Natural killer cell (primary cell): ENCODE results near the gene LCP2. TPM values are rescaled to one million over a fixed set of nuclear protein-coding genes. Genes with fewer than 3 reads are reported as not detected.
A peak's percentile ranks its signal among the peaks of the same experiment; 100 is the strongest.
"Not testable (repeated sequence)": the region's sequence is repeated elsewhere in the genome, so short reads cannot be mapped to it uniquely, and the experiment has no call there.

Experiments
- ATAC-seq, 3 donors: fragments of 150-1000 bp in 2 of 3; fragments of 200-7000 bp in 1 of 3; cut with Tn5 transposase; 1 replicate in 1 of 3; 2 replicates in 2 of 3; pipeline ENCODE4 v1.10.0; 2021; ENCODE audit warnings: mild to moderate bottlenecking in 2 of 3, moderate library complexity in 2 of 3
- DNase-seq, 2 donors: peaks; one replicate each; pipeline versions ENCODE4 v3.0.0 to v3.0.0-alpha.2; 2013 to 2021; ENCODE audit warnings: mixed read lengths in 1 of 2
- H3K27ac ChIP-seq: one replicate; pipeline ENCODE4 v1.5.1; 2013; ENCODE audit warnings: mild to moderate bottlenecking, low read length
- H3K27me3 ChIP-seq: one replicate; pipeline ENCODE4 v1.6.1; 2013; ENCODE audit warnings: low read length; ENCODE audit not compliant: control insufficient read depth, insufficient read depth
- H3K36me3 ChIP-seq: one replicate; pipeline ENCODE4 v1.6.1; 2013; ENCODE audit warnings: low read length; ENCODE audit not compliant: control insufficient read depth, insufficient read depth
- H3K4me1 ChIP-seq: one replicate; pipeline ENCODE4 v1.6.1; 2013; ENCODE audit warnings: low read length; ENCODE audit not compliant: control insufficient read depth, insufficient read depth
- H3K4me3 ChIP-seq: one replicate; pipeline ENCODE4 v1.5.1; 2013; ENCODE audit warnings: low read length
- H3K9me3 ChIP-seq: one replicate; pipeline ENCODE4 v1.6.1; 2013; ENCODE audit warnings: low read length; ENCODE audit not compliant: control insufficient read depth, insufficient read depth
- H3K27ac Mint-ChIP-seq, 2 donors: one replicate each; pipeline ENCODE4 v1.8.0; 2022; ENCODE audit warnings: mild to moderate bottlenecking in 2 of 2, mixed read lengths in 2 of 2, moderate library complexity in 1 of 2
- H3K27me3 Mint-ChIP-seq, 2 donors: one replicate each; pipeline ENCODE4 v1.8.0; 2022; ENCODE audit warnings: low read depth in 2 of 2, mixed read lengths in 2 of 2
- H3K36me3 Mint-ChIP-seq: one replicate; pipeline ENCODE4 v1.8.0; 2022; ENCODE audit warnings: mixed read lengths
- H3K4me1 Mint-ChIP-seq, 2 donors: one replicate each; pipeline ENCODE4 v1.8.0; 2022; ENCODE audit warnings: mixed read lengths in 2 of 2
- H3K4me3 Mint-ChIP-seq: one replicate; pipeline ENCODE4 v1.8.0; 2022; ENCODE audit warnings: mild to moderate bottlenecking, moderate library complexity, mixed read lengths
- H3K9me3 Mint-ChIP-seq, 2 donors: one replicate each; pipeline ENCODE4 v1.8.0; 2022; ENCODE audit warnings: mixed read lengths in 2 of 2
- WGBS: methylation state at CpG from one replicate; pipeline ENCODE4 v1.1.7; 2013; ENCODE audit warnings: missing lambda C conversion rate; ENCODE audit not compliant: insufficient coverage; 5-methylcytosine and 5-hydroxymethylcytosine counted together
- intact Hi-C: fragments of 100-400 bp; cut with micrococcal nuclease; formaldehyde crosslinking; loops from one replicate; pipeline ENCODE4 v1.14.2; 2022
- total RNA-seq, 4 donors: library from RNA; stranded (reverse); fragments of 120-200 nt in 1 of 4; gene quantifications; one replicate each; pipeline versions ENCODE4 v1.2.3 to v1.2.4, GENCODE V29; 2013 to 2022
- TF ChIP-seq, protein P1 (sequence below): fragments of 200-600 bp; IDR thresholded peaks from one replicate; pipeline ENCODE4 v1.8.0; 2022; ENCODE audit warnings: antibody characterized with exemption

The LCP2 gene
- total RNA-seq, 3 donors from 2014 or later (not counting 1 experiment from before 2014, with no cell fraction given) = 376 to 488 (median 450) TPM

GRCh38 chr5:170252109-170252508, 45.5 kb downstream of the LCP2 start:
- DNase-seq (no peak), ATAC-seq (no peak)
- Histone ChIP-seq H3K9me3 (no peaks in the 10 kb centered on the region), H3K27me3 (no peaks in the 10 kb centered on the region), H3K4me3 (no peak overlapping the region), H3K27ac (no peak overlapping the region), H3K4me1 (peaks cover 13% of the 10 kb centered on the region), H3K36me3 (peaks cover 98% of the 10 kb centered on the region)
- Mint-ChIP-seq H3K27ac (peak overlapping the region; percentile 71 to 73), H3K9me3 (no peaks in the 10 kb centered on the region), H3K4me1 (peaks cover 54 to 58% of the 10 kb centered on the region in 2 donors), H3K4me3 (no peak overlapping the region), H3K36me3 (peaks cover 55% of the 10 kb centered on the region), H3K27me3 (no peaks in the 10 kb centered on the region)
- intact Hi-C loops = no loop called here
- 100% methylated on average over 1 of the region's 3 CpGs for WGBS
- TF ChIP-seq, protein P1, sequence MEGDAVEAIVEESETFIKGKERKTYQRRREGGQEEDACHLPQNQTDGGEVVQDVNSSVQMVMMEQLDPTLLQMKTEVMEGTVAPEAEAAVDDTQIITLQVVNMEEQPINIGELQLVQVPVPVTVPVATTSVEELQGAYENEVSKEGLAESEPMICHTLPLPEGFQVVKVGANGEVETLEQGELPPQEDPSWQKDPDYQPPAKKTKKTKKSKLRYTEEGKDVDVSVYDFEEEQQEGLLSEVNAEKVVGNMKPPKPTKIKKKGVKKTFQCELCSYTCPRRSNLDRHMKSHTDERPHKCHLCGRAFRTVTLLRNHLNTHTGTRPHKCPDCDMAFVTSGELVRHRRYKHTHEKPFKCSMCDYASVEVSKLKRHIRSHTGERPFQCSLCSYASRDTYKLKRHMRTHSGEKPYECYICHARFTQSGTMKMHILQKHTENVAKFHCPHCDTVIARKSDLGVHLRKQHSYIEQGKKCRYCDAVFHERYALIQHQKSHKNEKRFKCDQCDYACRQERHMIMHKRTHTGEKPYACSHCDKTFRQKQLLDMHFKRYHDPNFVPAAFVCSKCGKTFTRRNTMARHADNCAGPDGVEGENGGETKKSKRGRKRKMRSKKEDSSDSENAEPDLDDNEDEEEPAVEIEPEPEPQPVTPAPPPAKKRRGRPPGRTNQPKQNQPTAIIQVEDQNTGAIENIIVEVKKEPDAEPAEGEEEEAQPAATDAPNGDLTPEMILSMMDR = no peak

GRCh38 chr5:170251462-170251861, 46.1 kb downstream of the LCP2 start:
- peaks cover 48 to 51% of the 10 kb centered on the region in 2 donors for H3K4me1 Mint-ChIP-seq
- H3K27me3 Mint-ChIP-seq = no peaks in the 10 kb centered on the region
- TF ChIP-seq, protein P1 = no peak
- H3K4me3 ChIP-seq = no peak overlapping the region
- no peaks in the 10 kb centered on the region for H3K9me3 Mint-ChIP-seq
- H3K27ac ChIP-seq = no peak overlapping the region
- no peaks in the 10 kb centered on the region for H3K9me3 ChIP-seq
- peak overlapping the region; percentile 71 to 73 for H3K27ac Mint-ChIP-seq
- ATAC-seq (no peak), DNase-seq (no peak)
- H3K4me1 ChIP-seq = peaks cover 13% of the 10 kb centered on the region
- H3K36me3 Mint-ChIP-seq = peaks cover 54% of the 10 kb centered on the region
- WGBS = 100% methylated on average over 2 of the region's 2 CpGs
- peaks cover 98% of the 10 kb centered on the region for H3K36me3 ChIP-seq
- H3K4me3 Mint-ChIP-seq = no peak overlapping the region
- no peaks in the 10 kb centered on the region for H3K27me3 ChIP-seq
- intact Hi-C loops = no loop called here

GRCh38 chr5:170250810-170251317, 46.7 kb downstream of the LCP2 start:
- H3K9me3 ChIP-seq = no peaks in the 10 kb centered on the region
- WGBS = no CpG with 5 or more reads among the region's 3 CpGs
- H3K4me3 Mint-ChIP-seq = no peak overlapping the region
- intact Hi-C loops = no loop called here
- H3K4me1 ChIP-seq = peaks cover 13% of the 10 kb centered on the region
- TF ChIP-seq, protein P1 = no peak
- H3K36me3 Mint-ChIP-seq = peaks cover 54% of the 10 kb centered on the region
- H3K27ac Mint-ChIP-seq = peak overlapping the region; percentile 71 to 73
- ATAC-seq = no peak
- no peaks in the 10 kb centered on the region for H3K9me3 Mint-ChIP-seq
- H3K27ac ChIP-seq = no peak overlapping the region
- H3K4me3 ChIP-seq = no peak overlapping the region
- no peak for DNase-seq
- peaks cover 98% of the 10 kb centered on the region for H3K36me3 ChIP-seq
- no peaks in the 10 kb centered on the region for H3K27me3 ChIP-seq
- peaks cover 42 to 45% of the 10 kb centered on the region in 2 donors for H3K4me1 Mint-ChIP-seq
- no peaks in the 10 kb centered on the region for H3K27me3 Mint-ChIP-seq

DNA sequence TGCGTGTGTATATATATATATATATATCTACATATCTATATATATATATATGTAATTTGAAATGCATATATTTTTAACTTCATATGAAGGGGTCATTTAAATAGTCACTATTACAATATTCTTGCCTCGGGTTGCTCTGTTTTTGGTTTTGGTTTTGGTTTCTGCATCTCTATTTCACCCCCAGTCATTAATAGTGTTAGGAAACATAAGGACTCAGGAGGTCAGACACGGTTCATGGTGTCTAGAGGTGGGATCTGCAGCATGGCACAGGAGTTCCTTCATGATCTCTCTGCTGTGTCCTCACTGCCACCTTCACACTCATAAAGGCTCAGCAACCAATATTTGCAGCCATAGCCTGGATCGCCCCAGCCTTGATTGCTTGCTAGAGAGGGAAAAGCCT, 48.2 kb downstream of the LCP2 start:
- intact Hi-C loops = no loop called here
- H3K4me3 ChIP-seq = no peak overlapping the region
- H3K9me3 Mint-ChIP-seq = no peaks in the 10 kb centered on the region
- peak overlapping the region; percentile 73 to 74 for H3K27ac Mint-ChIP-seq
- WGBS = 100% methylated on average over 1 of the region's 4 CpGs
- no peak for DNase-seq
- peak in 2 of 3 donors; percentile 16 to 50 for ATAC-seq
- peaks cover 54% of the 10 kb centered on the region for H3K36me3 Mint-ChIP-seq
- TF ChIP-seq, protein P1 = no peak
- no peaks in the 10 kb centered on the region for H3K27me3 Mint-ChIP-seq
- peak overlapping the region; percentile 27 for H3K27ac ChIP-seq
- H3K4me1 ChIP-seq = peaks cover 8% of the 10 kb centered on the region
- H3K36me3 ChIP-seq = peaks cover 86% of the 10 kb centered on the region
- H3K4me3 Mint-ChIP-seq = no peak overlapping the region
- no peaks in the 10 kb centered on the region for H3K27me3 ChIP-seq
- H3K4me1 Mint-ChIP-seq = peaks cover 30 to 31% of the 10 kb centered on the region in 2 donors
- H3K9me3 ChIP-seq = no peaks in the 10 kb centered on the region

DNA sequence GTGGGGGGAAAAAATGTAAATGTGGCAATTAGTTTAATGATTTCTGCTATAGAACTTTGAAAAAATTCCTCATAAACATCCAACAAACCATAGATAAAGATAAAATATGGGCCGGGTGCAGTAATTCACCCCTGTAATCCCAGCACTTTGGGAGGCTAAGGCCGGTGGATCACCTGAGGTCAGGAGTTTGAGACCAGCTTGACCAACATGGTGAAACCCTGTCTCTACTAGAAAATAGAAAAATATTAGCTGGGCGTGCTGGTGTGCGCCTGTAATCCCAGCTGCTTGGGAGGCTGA, 48.7 kb downstream of the LCP2 start:
- intact Hi-C loops, H3K27ac ChIP-seq, H3K27me3 ChIP-seq, H3K4me1 ChIP-seq, DNase-seq, H3K9me3 ChIP-seq, H3K27me3 Mint-ChIP-seq, H3K4me3 Mint-ChIP-seq, ATAC-seq, H3K9me3 Mint-ChIP-seq, H3K4me3 ChIP-seq: not testable (repeated sequence)
- WGBS = 97% methylated on average over 4 of the region's 4 CpGs
- peaks cover 83% of the 10 kb centered on the region for H3K36me3 ChIP-seq
- H3K27ac Mint-ChIP-seq = peak overlapping the region; percentile 73 to 74
- H3K4me1 Mint-ChIP-seq = peaks cover 26% of the 10 kb centered on the region in 2 donors
- H3K36me3 Mint-ChIP-seq = peaks cover 54% of the 10 kb centered on the region
